A549 treated with Mapracorat at 1 μM for 4 hours (cell line): ENCODE measurements around the gene OR10T2. TPM values are rescaled to one million over a fixed set of nuclear protein-coding genes. Genes with fewer than 3 reads are reported as not detected.

Experiments used
- total RNA-seq: library from RNA; stranded (reverse); fragments of 200-300 nt; extraction: Qiagen RNA extraction; gene quantifications from 5 replicates; pipeline ENCODE4 v1.2.3, GENCODE V29; 2022

The OR10T2 gene
- total RNA-seq, result not detected in 5 replicates

DNA sequence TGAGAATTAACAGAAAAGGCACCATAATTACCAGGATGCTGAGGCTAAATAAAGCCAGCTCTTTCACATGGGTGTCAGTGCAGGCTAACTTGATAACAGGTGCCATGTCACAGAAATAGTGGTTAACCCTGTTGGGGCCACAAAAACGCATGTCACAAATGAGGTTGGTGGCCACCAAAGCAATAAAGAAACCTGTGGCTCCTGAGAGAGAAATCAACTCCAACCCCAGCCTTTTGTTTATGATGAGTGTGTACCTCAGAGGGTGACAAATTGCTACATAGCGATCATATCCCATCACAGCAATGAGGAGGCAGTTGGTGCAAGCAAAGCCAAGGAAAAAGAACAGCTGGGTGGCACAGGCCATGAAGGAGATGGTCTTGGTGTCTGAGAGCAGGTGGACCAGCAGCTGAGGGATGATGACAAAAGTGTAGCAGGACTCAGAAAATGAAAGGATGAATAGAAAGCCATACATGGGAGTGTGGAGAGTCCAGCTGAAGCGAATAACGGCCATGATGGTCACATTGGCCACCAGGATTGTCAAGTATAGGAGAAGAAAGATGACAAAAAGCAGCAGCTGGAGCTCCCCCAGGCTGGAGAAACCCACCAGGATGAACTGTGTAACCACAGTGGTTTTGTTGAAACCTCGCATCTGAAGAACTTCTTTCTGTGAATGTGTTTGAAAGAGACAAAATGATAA lies at the start of gene OR10T2:
OR10T2 (minus strand) TSS at position 649 of the 697 bp plus-strand sequence; CDS start at position 649, 0 bp downstream.

DNA sequence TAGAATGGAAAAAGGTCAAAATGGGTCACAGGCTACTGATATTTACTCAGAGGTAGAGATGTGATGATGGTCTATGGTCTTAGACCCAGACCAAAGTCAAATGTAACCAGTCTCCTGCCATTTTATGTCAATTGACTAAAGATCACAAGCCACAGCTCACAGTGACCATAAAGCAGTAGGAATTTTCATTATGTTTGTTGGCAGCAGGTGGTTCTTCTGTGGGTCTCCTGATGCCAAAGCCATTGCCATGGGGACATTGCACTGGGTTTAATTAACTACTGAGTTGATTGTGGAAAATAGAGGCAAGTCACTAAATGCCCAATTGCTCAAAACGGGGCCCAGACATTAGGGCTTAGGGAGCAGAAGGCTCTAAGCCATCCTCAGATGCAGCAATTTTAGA lies 26.9 kb upstream of the OR10T2 start, which contains the start of gene OR10K2:
OR10K2 (minus strand) TSS at position 101 of the 400 bp plus-strand sequence. CDS start 5,371 bp downstream, outside the sequence.

GRCh38 chr1:158353303-158354075 lies 45.8 kb downstream of the OR10T2 start, which contains the start of gene CD1E:
Gene CD1E (plus strand): TSS chr1:158353894. CDS start chr1:158353989, 95 bp downstream.

Other genes with a start within 250 kb of the OR10T2 start
- gene CD1D, start 218.6 kb downstream of the OR10T2 start, total RNA-seq, result 0.16 TPM in 1 of 5 replicates, not detected in the others
- not detected in 5 replicates for gene CD1A, start 145.0 kb downstream of the OR10T2 start, total RNA-seq
- not detected in 5 replicates for gene CD1C, start 109.5 kb downstream of the OR10T2 start, total RNA-seq
- gene CD1B, start 67.9 kb downstream of the OR10T2 start, total RNA-seq, result not detected in 5 replicates
- not detected in 5 replicates for gene CD1E, start 45.6 kb downstream of the OR10T2 start, total RNA-seq
- gene OR10K2, start 26.8 kb upstream of the OR10T2 start, total RNA-seq, result not detected in 5 replicates
- not detected in 5 replicates for gene OR10K1, start 62.4 kb upstream of the OR10T2 start, total RNA-seq
- gene OR10R2, start 72.8 kb upstream of the OR10T2 start, total RNA-seq, result not detected in 5 replicates
- gene OR6Y1, start 154.9 kb upstream of the OR10T2 start, total RNA-seq, result not detected in 5 replicates
- gene OR6P1, start 171.1 kb upstream of the OR10T2 start, total RNA-seq, result not detected in 5 replicates
- gene OR10X1, start 180.4 kb upstream of the OR10T2 start, total RNA-seq, result not detected in 5 replicates
- not detected in 5 replicates for gene OR10Z1, start 205.8 kb upstream of the OR10T2 start, total RNA-seq